Activated T-helper 1 cell treated with anti-CD3 and anti-CD28 coated beads, Interleukin-12 subunit alpha, Interleukin-12 subunit beta, Interleukin-2, Interleukin-4 antibody, amounts not matched to agents 30 ng/mL and 10 ng/mL and 1 ng/mL, durations not matched to agents 14 hours and 24 hours and 36 hours (primary cell): ENCODE measurements around the gene MICU1. TPM values are rescaled to one million over a fixed set of nuclear protein-coding genes. Genes with fewer than 3 reads are reported as not detected.

Source experiments
- DNase-seq: peaks from one replicate; pipeline ENCODE4 v3.0.0; 2021; ENCODE audit warnings: low spot score
- H3K27ac Mint-ChIP-seq: one replicate; pipeline ENCODE4 v1.8.0; 2021; ENCODE audit warnings: mild to moderate bottlenecking, mixed read lengths
- H3K27me3 Mint-ChIP-seq: one replicate; pipeline ENCODE4 v1.8.0; 2022; ENCODE audit warnings: mild to moderate bottlenecking, moderate library complexity, mixed read lengths; ENCODE audit not compliant: insufficient read depth
- H3K36me3 Mint-ChIP-seq: one replicate; pipeline ENCODE4 v1.8.0; 2021; ENCODE audit warnings: low read depth, mixed read lengths
- H3K4me1 Mint-ChIP-seq: one replicate; pipeline ENCODE4 v1.8.0; 2021; ENCODE audit warnings: low read depth, mixed read lengths
- H3K4me3 Mint-ChIP-seq: one replicate; pipeline ENCODE4 v1.8.0; 2021; ENCODE audit warnings: mild to moderate bottlenecking, moderate library complexity, mixed read lengths
- H3K9me3 Mint-ChIP-seq: one replicate; pipeline ENCODE4 v1.8.0; 2021; ENCODE audit warnings: mixed read lengths
- intact Hi-C: fragments of 100-400 bp; cut with micrococcal nuclease; formaldehyde crosslinking; loops from one replicate; pipeline ENCODE4 v1.15.1; 2024
- total RNA-seq: library from RNA; stranded (reverse); gene quantifications from 2 replicates; pipeline ENCODE4 v1.2.3, GENCODE V29; 2022

MICU1 gene
- total RNA-seq, 1 donor from 2014 or later: 28.4 TPM

GRCh38 chr10:72615970-72616369 lies 9.9 kb downstream of the MICU1 start:
- H3K36me3 Mint-ChIP-seq: peaks cover 7% of the 10 kb centered on the region
- no peak for DNase-seq

DNA sequence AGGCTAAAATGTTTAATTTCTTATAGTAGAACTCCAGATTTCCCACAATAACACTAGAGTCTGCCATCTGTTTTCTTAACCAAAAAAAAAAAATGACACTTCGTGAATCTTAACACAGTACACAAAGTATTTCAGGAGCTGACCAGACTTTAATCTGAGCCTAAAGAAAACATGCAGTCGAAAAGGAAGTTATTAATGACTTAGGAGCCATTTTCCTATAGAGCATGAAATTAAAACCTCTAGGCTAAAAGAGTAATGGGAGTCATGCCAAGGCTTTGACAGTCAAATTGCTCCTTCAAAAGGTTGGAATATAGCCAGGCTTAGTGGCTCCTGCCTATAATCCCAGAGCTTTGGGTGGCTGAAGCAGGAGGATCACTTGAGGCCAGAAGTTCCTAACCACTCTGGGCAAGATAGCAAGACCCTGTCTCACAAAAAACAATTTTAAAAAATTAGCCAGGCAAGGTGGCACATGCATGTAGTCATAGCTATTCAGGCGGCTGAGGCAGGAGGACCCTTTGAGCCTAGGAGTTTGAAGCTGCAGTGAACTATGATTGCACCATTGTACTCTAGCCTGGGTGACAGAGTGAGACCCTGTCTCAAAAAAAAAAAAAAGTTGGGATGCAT lies 13.6 kb downstream of the MICU1 start:
- H3K4me3 Mint-ChIP-seq: no peak overlapping the region
- H3K4me1 Mint-ChIP-seq: no peaks in the 10 kb centered on the region
- peaks cover 12% of the 10 kb centered on the region for H3K9me3 Mint-ChIP-seq
- no peaks in the 10 kb centered on the region for H3K27me3 Mint-ChIP-seq
- H3K27ac Mint-ChIP-seq: no peak overlapping the region
- no peak for DNase-seq
- intact Hi-C loops: no loop called here
- peaks cover 17% of the 10 kb centered on the region for H3K36me3 Mint-ChIP-seq

More at GRCh38 chr10:72615970-72616369, 9.9 kb downstream of the MICU1 start:
- intact Hi-C loops: no loop called here
- H3K4me3 Mint-ChIP-seq: no peak overlapping the region
- peaks cover 12% of the 10 kb centered on the region for H3K9me3 Mint-ChIP-seq
- H3K27ac Mint-ChIP-seq: no peak overlapping the region
- no peaks in the 10 kb centered on the region for H3K27me3 Mint-ChIP-seq
- no peaks in the 10 kb centered on the region for H3K4me1 Mint-ChIP-seq

DNA sequence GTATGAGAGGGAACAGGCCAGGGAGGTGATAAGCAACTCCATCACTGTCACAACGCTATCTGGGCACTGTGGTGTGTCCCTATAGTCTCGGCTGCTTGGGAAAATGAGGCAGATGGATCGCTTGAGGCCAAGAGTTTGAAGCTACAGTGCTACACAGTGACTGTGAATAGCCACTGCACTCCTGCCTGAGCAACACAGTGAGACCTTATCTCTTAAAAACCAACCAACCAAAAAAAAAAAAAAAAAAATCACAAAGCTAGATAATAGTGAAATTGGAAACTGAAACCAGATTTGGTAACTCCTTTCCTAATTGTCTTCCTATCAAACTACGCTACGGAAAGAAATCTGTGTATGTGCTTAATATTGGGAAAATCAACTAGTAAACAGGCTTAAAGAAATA lies 14.1 kb downstream of the MICU1 start:
- Mint-ChIP-seq H3K27ac (no peak overlapping the region), H3K36me3 (peaks cover 13% of the 10 kb centered on the region), H3K27me3 (no peaks in the 10 kb centered on the region), H3K9me3 (peaks cover 8% of the 10 kb centered on the region), H3K4me1 (no peaks in the 10 kb centered on the region), H3K4me3 (no peak overlapping the region)
- no peak for DNase-seq
- intact Hi-C loops: no loop called here

- intact Hi-C loops: no loop called here
- Mint-ChIP-seq H3K4me1 (no peaks in the 10 kb centered on the region), H3K4me3 (no peak overlapping the region), H3K9me3 (no peaks in the 10 kb centered on the region), H3K27ac (no peak overlapping the region), H3K27me3 (no peaks in the 10 kb centered on the region), H3K36me3 (peaks cover 9% of the 10 kb centered on the region)
- DNase-seq: no peak
Measured at GRCh38 chr10:72610466-72610865, 15.4 kb downstream of the MICU1 start.

DNA sequence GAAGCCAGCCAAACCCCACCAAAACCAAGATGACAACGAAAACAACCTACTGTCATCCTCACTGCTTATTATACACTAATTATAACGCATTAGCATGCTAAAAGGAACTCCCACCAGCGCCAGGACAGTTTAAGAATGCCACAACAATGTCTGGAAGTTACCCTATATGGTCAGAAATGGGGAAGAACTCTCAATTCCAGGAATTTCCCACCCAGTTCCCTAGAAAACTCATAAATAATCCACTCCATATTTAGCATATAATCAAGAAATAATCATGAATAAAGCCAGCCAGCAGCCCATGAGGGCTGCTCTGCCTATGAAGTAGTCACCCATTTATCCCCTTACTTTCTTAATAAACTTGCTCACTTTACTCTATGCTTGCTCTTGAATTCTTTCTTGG lies 20.8 kb downstream of the MICU1 start:
- Mint-ChIP-seq H3K9me3 (no peaks in the 10 kb centered on the region), H3K4me1 (no peaks in the 10 kb centered on the region), H3K36me3 (peaks cover 9% of the 10 kb centered on the region), H3K27me3 (no peaks in the 10 kb centered on the region), H3K4me3 (no peak overlapping the region), H3K27ac (no peak overlapping the region)
- intact Hi-C loops: no loop called here
- DNase-seq: no peak

- Mint-ChIP-seq H3K27ac (no peak overlapping the region), H3K9me3 (no peaks in the 10 kb centered on the region), H3K4me1 (peaks cover 6% of the 10 kb centered on the region), H3K36me3 (no peaks in the 10 kb centered on the region), H3K27me3 (no peaks in the 10 kb centered on the region), H3K4me3 (no peak overlapping the region)
- intact Hi-C loops: no loop called here
- no peak for DNase-seq
Measured at GRCh38 chr10:72601144-72601543, 24.7 kb downstream of the MICU1 start.

GRCh38 chr10:72598769-72599701 lies 26.8 kb downstream of the MICU1 start:
- H3K9me3 Mint-ChIP-seq: no peaks in the 10 kb centered on the region
- intact Hi-C loops: no loop called here
- no peak for DNase-seq
- no peaks in the 10 kb centered on the region for H3K27me3 Mint-ChIP-seq
- no peak overlapping the region for H3K4me3 Mint-ChIP-seq
- H3K36me3 Mint-ChIP-seq: no peaks in the 10 kb centered on the region
- peaks cover 7% of the 10 kb centered on the region for H3K4me1 Mint-ChIP-seq
- no peak overlapping the region for H3K27ac Mint-ChIP-seq

GRCh38 chr10:72597897-72598296 lies 28.0 kb downstream of the MICU1 start:
- Mint-ChIP-seq H3K4me3 (no peak overlapping the region), H3K36me3 (peaks cover 1% of the 10 kb centered on the region), H3K9me3 (no peaks in the 10 kb centered on the region), H3K27ac (no peak overlapping the region), H3K4me1 (peaks cover 10% of the 10 kb centered on the region), H3K27me3 (no peaks in the 10 kb centered on the region)
- DNase-seq: no peak
- intact Hi-C loops: no loop called here

DNA sequence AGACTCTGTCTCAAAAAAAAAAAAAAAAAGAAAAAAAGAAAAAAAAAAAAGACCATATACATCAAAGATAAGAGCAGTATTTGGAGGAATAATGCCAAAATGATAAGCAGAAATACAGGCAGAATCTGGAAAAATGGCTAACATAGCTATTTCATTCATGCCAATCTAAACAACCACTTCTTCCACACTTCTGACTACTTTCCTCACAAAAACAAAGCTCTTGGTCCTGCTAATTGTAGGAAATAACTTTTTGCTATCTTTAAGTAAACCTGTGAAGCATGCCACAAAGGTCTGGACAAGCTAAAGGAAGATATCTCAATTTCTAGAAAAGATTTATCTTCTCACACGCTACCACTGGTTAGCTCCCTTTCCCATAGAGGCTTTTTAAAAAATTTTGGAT lies 30.4 kb downstream of the MICU1 start:
- Mint-ChIP-seq H3K9me3 (no peaks in the 10 kb centered on the region), H3K4me1 (peaks cover 18% of the 10 kb centered on the region), H3K4me3 (no peak overlapping the region), H3K36me3 (peaks cover 1% of the 10 kb centered on the region), H3K27ac (no peak overlapping the region), H3K27me3 (no peaks in the 10 kb centered on the region)
- intact Hi-C loops: no loop called here
- no peak for DNase-seq

GRCh38 chr10:72593963-72594362 lies 31.9 kb downstream of the MICU1 start:
- no peak for DNase-seq
- Mint-ChIP-seq H3K36me3 (peaks cover 1% of the 10 kb centered on the region), H3K27me3 (no peaks in the 10 kb centered on the region), H3K9me3 (no peaks in the 10 kb centered on the region), H3K4me3 (no peak overlapping the region), H3K27ac (no peak overlapping the region), H3K4me1 (peaks cover 12% of the 10 kb centered on the region)
- intact Hi-C loops: no loop called here

GRCh38 chr10:72588266-72588665 lies 37.6 kb downstream of the MICU1 start:
- Mint-ChIP-seq H3K9me3 (no peaks in the 10 kb centered on the region), H3K27me3 (no peaks in the 10 kb centered on the region), H3K4me3 (no peak overlapping the region), H3K4me1 (peaks cover 18% of the 10 kb centered on the region), H3K27ac (no peak overlapping the region), H3K36me3 (peaks cover 3% of the 10 kb centered on the region)
- intact Hi-C loops: no loop called here
- no peak for DNase-seq

GRCh38 chr10:72587568-72587967 lies 38.3 kb downstream of the MICU1 start:
- Mint-ChIP-seq H3K27me3 (no peaks in the 10 kb centered on the region), H3K36me3 (peaks cover 2% of the 10 kb centered on the region), H3K27ac (no peak overlapping the region), H3K4me3 (no peak overlapping the region), H3K4me1 (peaks cover 18% of the 10 kb centered on the region), H3K9me3 (no peaks in the 10 kb centered on the region)
- intact Hi-C loops: no loop called here
- no peak for DNase-seq

DNA sequence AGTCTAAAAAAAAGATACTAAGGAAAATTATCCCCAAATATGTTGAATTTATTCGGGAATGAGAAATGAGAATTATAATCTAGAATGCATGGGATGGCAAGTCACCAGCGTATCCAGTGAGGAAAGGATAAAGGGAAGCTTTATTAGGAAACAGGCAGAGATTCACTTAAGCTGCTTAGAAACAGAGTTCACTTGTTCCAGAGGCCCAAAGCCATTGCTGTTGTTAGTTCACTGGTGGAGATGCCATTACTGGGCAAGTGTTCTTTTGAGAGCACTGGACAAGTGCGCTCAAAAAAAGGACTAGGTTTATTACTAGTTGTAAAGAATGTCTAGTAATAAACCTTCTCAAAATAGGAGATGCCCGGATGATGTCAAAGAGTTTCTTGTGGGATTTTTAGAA lies 51.2 kb downstream of the MICU1 start:
- no peaks in the 10 kb centered on the region for H3K9me3 Mint-ChIP-seq
- H3K27ac Mint-ChIP-seq: no peak overlapping the region
- peaks cover 1% of the 10 kb centered on the region for H3K36me3 Mint-ChIP-seq
- H3K4me1 Mint-ChIP-seq: no peaks in the 10 kb centered on the region
- intact Hi-C loops: no loop called here
- no peak for DNase-seq
- no peak overlapping the region for H3K4me3 Mint-ChIP-seq
- no peaks in the 10 kb centered on the region for H3K27me3 Mint-ChIP-seq
